Measurements from ENCODE around the gene RANBP10. TPM values are rescaled to one million over a fixed set of nuclear protein-coding genes. Genes with fewer than 3 reads are reported as not detected.
A peak's percentile ranks its signal among the peaks of the same experiment; 100 is the strongest.

RANBP10 gene
- total and polyA plus RNA-seq, 4 donors = 9.8 to 15.5 (median 13.8) TPM

DNA sequence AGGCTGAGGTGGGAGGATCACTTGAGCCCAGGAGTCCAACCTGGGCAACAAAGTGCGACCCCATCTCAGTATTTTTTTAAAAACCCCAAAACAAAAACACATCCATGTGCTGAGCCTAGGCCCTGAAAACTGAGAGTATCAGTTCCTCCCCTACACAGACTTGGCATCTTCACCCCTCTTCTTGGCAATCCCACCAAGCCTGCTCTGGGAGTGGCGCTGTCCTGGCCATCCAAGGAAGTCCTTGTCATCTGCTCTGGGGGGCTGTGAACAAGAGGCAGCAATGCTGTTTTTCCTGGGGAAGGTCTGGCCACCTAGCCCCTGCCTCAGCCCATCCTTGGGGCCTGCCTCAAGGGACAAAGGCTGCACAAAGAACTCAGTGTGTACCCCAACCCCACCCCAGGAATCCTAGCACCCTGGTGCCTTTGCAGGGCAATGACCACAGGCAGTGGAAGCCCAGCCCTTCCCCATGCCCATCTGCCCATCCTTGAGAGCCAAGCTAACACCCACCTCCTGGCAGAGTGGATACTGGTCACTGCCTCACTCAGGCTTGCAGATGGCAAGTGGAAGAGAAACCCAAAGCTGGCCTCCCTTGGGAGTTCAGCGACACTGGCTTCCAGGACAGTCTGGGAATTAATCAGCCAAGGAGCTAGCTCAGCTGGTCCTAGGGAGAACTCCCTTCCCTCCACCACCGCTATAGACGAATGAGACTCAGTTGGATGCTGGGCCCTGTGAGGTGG is 72.5 kb downstream of the RANBP10 start:
- no peaks in the 10 kb centered on the region for H3K27me3 ChIP-seq (ENCODE audit: control insufficient read depth in 4 of 4, insufficient read depth in 4 of 4, low read length in 3 of 4)
- peaks cover 1 to 25% (median 10%) of the 10 kb centered on the region in 4 donors for H3K4me1 ChIP-seq (ENCODE audit: control insufficient read depth in 4 of 4, insufficient read depth in 4 of 4, low read length in 3 of 4)
- no peak overlapping the region for H3K4me3 ChIP-seq (ENCODE audit: low read depth in 1 of 3, low read length in 3 of 3)
- no peaks in the 10 kb centered on the region for H3K9me3 ChIP-seq (ENCODE audit: control insufficient read depth in 4 of 4, low read length in 3 of 4)
- TF ChIP-seq, protein P1, sequence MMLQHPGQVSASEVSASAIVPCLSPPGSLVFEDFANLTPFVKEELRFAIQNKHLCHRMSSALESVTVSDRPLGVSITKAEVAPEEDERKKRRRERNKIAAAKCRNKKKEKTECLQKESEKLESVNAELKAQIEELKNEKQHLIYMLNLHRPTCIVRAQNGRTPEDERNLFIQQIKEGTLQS (IDR thresholded peaks at IDR 0.05) = no peak
- no peak for TF ChIP-seq FOXA2 (IDR thresholded peaks at IDR 0.05)
- TF ChIP-seq RAD21 (IDR thresholded peaks at IDR 0.05) = no peak
- no peak for TF ChIP-seq MAX (IDR thresholded peaks at IDR 0.05)
- no peak for DNase-seq (ENCODE audit: low spot score)
- no peak overlapping the region for H3K27ac ChIP-seq (ENCODE audit: low read depth in 1 of 2, low read length in 2 of 2)
- no peak overlapping the region for H3K9ac ChIP-seq (ENCODE audit: low read depth in 1 of 2, low read length in 2 of 2)
- WGBS = 94% methylated on average over 5 of the region's 5 CpGs
- peaks cover 16 to 37% (median 30%) of the 10 kb centered on the region in 4 donors for H3K36me3 ChIP-seq (ENCODE audit: control insufficient read depth in 4 of 4, insufficient read depth in 3 of 4, low read depth in 1 of 4, low read length in 3 of 4)

GRCh38 chr16:67731753-67732095 is 74.6 kb downstream of the RANBP10 start:
- no peaks in the 10 kb centered on the region for H3K27me3 ChIP-seq (ENCODE audit: control insufficient read depth in 4 of 4, insufficient read depth in 4 of 4, low read length in 3 of 4)
- no peaks in the 10 kb centered on the region for H3K9me3 ChIP-seq (ENCODE audit: control insufficient read depth in 4 of 4, low read length in 3 of 4)
- peaks cover 16 to 48% (median 37%) of the 10 kb centered on the region in 4 donors for H3K36me3 ChIP-seq (ENCODE audit: control insufficient read depth in 4 of 4, insufficient read depth in 3 of 4, low read depth in 1 of 4, low read length in 3 of 4)
- TF ChIP-seq FOXA1 (IDR thresholded peaks at IDR 0.05) (no peak), HNF4A (conservative IDR thresholded peaks at IDR 0.05) (no peak), MAX (IDR thresholded peaks at IDR 0.05) (no peak), RXRA (IDR thresholded peaks at IDR 0.05) (no peak), FOXA2 (IDR thresholded peaks at IDR 0.05) (no peak), REST (IDR thresholded peaks at IDR 0.05) (no peak), ZBTB33 (IDR thresholded peaks at IDR 0.05) (no peak), YY1 (IDR thresholded peaks at IDR 0.05) (no peak), EGR1 (IDR thresholded peaks at IDR 0.05; ENCODE audit: low read depth in 2 of 2) (no peak), TAF1 (conservative IDR thresholded peaks at IDR 0.05) (no peak), HNF4G (IDR thresholded peaks at IDR 0.05) (no peak)
- TF ChIP-seq, protein P2, sequence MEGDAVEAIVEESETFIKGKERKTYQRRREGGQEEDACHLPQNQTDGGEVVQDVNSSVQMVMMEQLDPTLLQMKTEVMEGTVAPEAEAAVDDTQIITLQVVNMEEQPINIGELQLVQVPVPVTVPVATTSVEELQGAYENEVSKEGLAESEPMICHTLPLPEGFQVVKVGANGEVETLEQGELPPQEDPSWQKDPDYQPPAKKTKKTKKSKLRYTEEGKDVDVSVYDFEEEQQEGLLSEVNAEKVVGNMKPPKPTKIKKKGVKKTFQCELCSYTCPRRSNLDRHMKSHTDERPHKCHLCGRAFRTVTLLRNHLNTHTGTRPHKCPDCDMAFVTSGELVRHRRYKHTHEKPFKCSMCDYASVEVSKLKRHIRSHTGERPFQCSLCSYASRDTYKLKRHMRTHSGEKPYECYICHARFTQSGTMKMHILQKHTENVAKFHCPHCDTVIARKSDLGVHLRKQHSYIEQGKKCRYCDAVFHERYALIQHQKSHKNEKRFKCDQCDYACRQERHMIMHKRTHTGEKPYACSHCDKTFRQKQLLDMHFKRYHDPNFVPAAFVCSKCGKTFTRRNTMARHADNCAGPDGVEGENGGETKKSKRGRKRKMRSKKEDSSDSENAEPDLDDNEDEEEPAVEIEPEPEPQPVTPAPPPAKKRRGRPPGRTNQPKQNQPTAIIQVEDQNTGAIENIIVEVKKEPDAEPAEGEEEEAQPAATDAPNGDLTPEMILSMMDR (IDR thresholded peaks at IDR 0.05; ENCODE audit: low read depth, low read length, missing input control) = no peak
- H3K4me3 ChIP-seq (ENCODE audit: low read depth in 1 of 3, low read length in 3 of 3) = no peak overlapping the region
- H3K9ac ChIP-seq (ENCODE audit: low read depth in 1 of 2, low read length in 2 of 2) = no peak overlapping the region
- no peak for DNase-seq (ENCODE audit: low spot score)
- H3K4me1 ChIP-seq (ENCODE audit: control insufficient read depth in 4 of 4, insufficient read depth in 4 of 4, low read length in 3 of 4) = peaks cover 5 to 33% (median 18%) of the 10 kb centered on the region in 4 donors
- 84% methylated on average over 4 of the region's 4 CpGs for WGBS
- H3K27ac ChIP-seq (ENCODE audit: low read depth in 1 of 2, low read length in 2 of 2) = peak overlapping the region; percentile 40 to 48

Data from liver (tissue), 9 donors.